Loucy (cell line): ENCODE data around the gene AVP.

Experiments used
- H2AFZ ChIP-seq: fragments of 200-600 bp; sonication (generic); 2 replicates; pipeline ENCODE4 v1.6.0; 2016; ENCODE audit warnings: antibody characterized with exemption, mild to moderate bottlenecking, low read length, moderate library complexity
- H3F3A ChIP-seq: fragments of 200-600 bp; 2 replicates; pipeline ENCODE4 v1.6.0; 2016; ENCODE audit warnings: antibody characterized with exemption, low read depth, mild to moderate bottlenecking
- H3K27me3 ChIP-seq: fragments of 200-600 bp; sonication (generic); 2 replicates; pipeline ENCODE4 v1.6.1; 2014; ENCODE audit warnings: low read length, mild to moderate bottlenecking; ENCODE audit not compliant: insufficient read depth, poor library complexity, severe bottlenecking
- H3K36me3 ChIP-seq: fragments of 200-600 bp; sonication (generic); 2 replicates; pipeline ENCODE4 v1.6.1; 2016; ENCODE audit warnings: low read length; ENCODE audit not compliant: insufficient read depth
- H3K4me1 ChIP-seq: fragments of 200-600 bp; sonication (generic); 2 replicates; pipeline ENCODE4 v1.5.1; 2014; ENCODE audit warnings: low read length, mild to moderate bottlenecking; ENCODE audit not compliant: insufficient read depth, poor library complexity, severe bottlenecking
- H3K4me2 ChIP-seq: fragments of 200-600 bp; sonication (generic); 2 replicates; pipeline ENCODE4 v1.6.0; 2014; ENCODE audit warnings: antibody characterized with exemption, low read length, low read depth, mild to moderate bottlenecking; ENCODE audit not compliant: poor library complexity, severe bottlenecking
- H3K4me3 ChIP-seq: fragments of 200-600 bp; sonication (generic); 2 replicates; pipeline ENCODE4 v1.5.1; 2014; ENCODE audit warnings: low read length, mild to moderate bottlenecking, mixed read lengths; ENCODE audit not compliant: poor library complexity, severe bottlenecking
- H3K79me2 ChIP-seq: fragments of 200-600 bp; sonication (generic); 2 replicates; pipeline ENCODE4 v1.6.1; 2014; ENCODE audit warnings: low read length; ENCODE audit not compliant: insufficient read depth
- H3K9ac ChIP-seq: fragments of 200-600 bp; sonication (generic); 2 replicates; pipeline ENCODE4 v1.6.0; 2014; ENCODE audit warnings: mild to moderate bottlenecking, low read depth, low read length, moderate library complexity; ENCODE audit not compliant: poor library complexity, severe bottlenecking
- H3K9me2 ChIP-seq: fragments of 200-600 bp; sonication (generic); replicated peaks from 2 replicates; pipeline ENCODE4 v1.6.1; 2016; ENCODE audit warnings: low read depth, low read length, mixed read lengths
- H3K9me3 ChIP-seq: fragments of 200-600 bp; sonication (generic); 2 replicates; pipeline ENCODE4 v1.6.1; 2014; ENCODE audit warnings: mild to moderate bottlenecking, antibody characterized with exemption, low read length, low read depth; ENCODE audit not compliant: insufficient read depth
- H4K20me1 ChIP-seq: fragments of 200-600 bp; sonication (generic); 2 replicates; pipeline ENCODE4 v1.6.0; 2014; ENCODE audit warnings: antibody characterized with exemption, low read length, mild to moderate bottlenecking; ENCODE audit not compliant: insufficient read depth, poor library complexity, severe bottlenecking
- EZH2phosphoT487 ChIP-seq: fragments of 200-600 bp; IDR thresholded peaks from 2 replicates; pipeline ENCODE4 v1.6.1; 2018; ENCODE audit warnings: antibody characterized with exemption, mild to moderate bottlenecking, moderate library complexity, borderline replicate concordance
- TF ChIP-seq, protein P1 (sequence below): fragments of 200-600 bp; sonication (generic); conservative IDR thresholded peaks from 2 replicates; pipeline ENCODE4 v1.5.1; 2014; ENCODE audit warnings: mild to moderate bottlenecking, antibody characterized with exemption, low read length

Gene AVP

DNA sequence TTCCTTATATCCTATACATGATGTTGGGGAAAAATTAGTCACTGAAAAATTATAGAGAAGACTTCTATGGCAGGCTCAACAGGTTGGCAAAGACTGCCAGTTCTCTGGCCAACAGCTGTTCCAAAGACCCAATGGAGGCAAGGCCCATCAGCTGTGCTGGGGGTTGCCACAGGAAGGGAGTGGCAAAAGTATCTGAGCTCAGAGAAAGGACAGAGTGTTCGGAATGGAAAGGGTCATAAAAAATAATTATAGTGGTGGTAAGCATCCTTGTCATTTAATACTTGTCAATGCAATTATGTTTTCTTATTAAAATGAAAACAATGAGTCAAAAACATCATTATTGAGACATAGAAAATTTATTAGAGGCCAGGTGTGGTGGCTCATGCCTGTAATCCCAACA, 39.0 kb upstream of the AVP start:
- no peak overlapping the region for H3K4me3 ChIP-seq
- H3K4me1 ChIP-seq, result peaks cover 12% of the 10 kb centered on the region
- TF ChIP-seq EZH2phosphoT487, result no peak
- TF ChIP-seq, protein P1, sequence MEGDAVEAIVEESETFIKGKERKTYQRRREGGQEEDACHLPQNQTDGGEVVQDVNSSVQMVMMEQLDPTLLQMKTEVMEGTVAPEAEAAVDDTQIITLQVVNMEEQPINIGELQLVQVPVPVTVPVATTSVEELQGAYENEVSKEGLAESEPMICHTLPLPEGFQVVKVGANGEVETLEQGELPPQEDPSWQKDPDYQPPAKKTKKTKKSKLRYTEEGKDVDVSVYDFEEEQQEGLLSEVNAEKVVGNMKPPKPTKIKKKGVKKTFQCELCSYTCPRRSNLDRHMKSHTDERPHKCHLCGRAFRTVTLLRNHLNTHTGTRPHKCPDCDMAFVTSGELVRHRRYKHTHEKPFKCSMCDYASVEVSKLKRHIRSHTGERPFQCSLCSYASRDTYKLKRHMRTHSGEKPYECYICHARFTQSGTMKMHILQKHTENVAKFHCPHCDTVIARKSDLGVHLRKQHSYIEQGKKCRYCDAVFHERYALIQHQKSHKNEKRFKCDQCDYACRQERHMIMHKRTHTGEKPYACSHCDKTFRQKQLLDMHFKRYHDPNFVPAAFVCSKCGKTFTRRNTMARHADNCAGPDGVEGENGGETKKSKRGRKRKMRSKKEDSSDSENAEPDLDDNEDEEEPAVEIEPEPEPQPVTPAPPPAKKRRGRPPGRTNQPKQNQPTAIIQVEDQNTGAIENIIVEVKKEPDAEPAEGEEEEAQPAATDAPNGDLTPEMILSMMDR, result no peak
- H4K20me1 ChIP-seq, result no peaks in the 10 kb centered on the region
- no peaks in the 10 kb centered on the region for H3K9me2 ChIP-seq
- H3K27me3 ChIP-seq, result no peaks in the 10 kb centered on the region
- no peaks in the 10 kb centered on the region for H3K9me3 ChIP-seq
- H3K4me2 ChIP-seq, result no peak overlapping the region
- H3K79me2 ChIP-seq, result no peaks in the 10 kb centered on the region
- H3K9ac ChIP-seq, result no peak overlapping the region
- H2AFZ ChIP-seq, result no peak overlapping the region
- H3K36me3 ChIP-seq, result peaks cover 22% of the 10 kb centered on the region; the same call in 1 of the 2 replicates
- no peaks in the 10 kb centered on the region for H3F3A ChIP-seq

DNA sequence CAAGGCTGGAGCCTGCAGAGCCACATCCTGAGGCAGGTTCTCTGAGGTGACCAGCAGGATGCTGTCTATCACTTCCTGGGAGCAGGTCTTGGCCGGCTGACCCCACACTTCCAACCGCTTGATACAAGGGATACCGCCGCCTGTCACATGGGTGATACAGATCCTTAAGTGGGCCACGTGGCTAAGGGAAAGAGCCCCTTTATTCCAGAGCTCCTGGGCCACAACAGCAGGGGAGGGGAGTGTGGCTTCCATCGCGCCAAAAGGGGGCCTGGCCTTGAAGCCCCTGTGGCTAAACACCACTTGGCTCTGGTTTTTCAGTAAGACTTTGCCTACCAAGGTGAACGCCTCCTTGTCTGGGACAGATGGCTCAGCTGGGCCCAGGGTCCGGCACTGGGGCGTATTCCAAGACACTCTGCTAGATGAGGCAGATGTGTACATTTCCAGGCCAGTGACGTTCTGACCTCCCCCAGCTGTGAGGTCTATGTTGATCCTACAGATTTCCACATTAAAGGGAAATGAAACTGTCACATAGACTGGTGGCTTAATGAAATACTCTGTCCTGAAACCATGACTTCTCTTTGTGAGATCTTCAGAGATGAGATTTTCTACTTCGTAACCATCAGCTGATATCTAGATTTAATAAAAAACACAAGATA, 37.6 kb upstream of the AVP start:
- no peaks in the 10 kb centered on the region for H3K27me3 ChIP-seq
- H3K9me2 ChIP-seq, result no peaks in the 10 kb centered on the region
- H3K4me2 ChIP-seq, result no peak overlapping the region
- no peaks in the 10 kb centered on the region for H3K79me2 ChIP-seq
- H3F3A ChIP-seq, result no peaks in the 10 kb centered on the region
- no peak overlapping the region for H2AFZ ChIP-seq
- H3K4me3 ChIP-seq, result no peak overlapping the region
- H3K9me3 ChIP-seq, result no peaks in the 10 kb centered on the region
- peaks cover 22% of the 10 kb centered on the region; the same call in 1 of the 2 replicates for H3K36me3 ChIP-seq
- no peak overlapping the region for H3K9ac ChIP-seq
- H3K4me1 ChIP-seq, result peaks cover 6% of the 10 kb centered on the region
- no peak for TF ChIP-seq EZH2phosphoT487
- TF ChIP-seq, protein P1, result no peak
- no peaks in the 10 kb centered on the region for H4K20me1 ChIP-seq

DNA sequence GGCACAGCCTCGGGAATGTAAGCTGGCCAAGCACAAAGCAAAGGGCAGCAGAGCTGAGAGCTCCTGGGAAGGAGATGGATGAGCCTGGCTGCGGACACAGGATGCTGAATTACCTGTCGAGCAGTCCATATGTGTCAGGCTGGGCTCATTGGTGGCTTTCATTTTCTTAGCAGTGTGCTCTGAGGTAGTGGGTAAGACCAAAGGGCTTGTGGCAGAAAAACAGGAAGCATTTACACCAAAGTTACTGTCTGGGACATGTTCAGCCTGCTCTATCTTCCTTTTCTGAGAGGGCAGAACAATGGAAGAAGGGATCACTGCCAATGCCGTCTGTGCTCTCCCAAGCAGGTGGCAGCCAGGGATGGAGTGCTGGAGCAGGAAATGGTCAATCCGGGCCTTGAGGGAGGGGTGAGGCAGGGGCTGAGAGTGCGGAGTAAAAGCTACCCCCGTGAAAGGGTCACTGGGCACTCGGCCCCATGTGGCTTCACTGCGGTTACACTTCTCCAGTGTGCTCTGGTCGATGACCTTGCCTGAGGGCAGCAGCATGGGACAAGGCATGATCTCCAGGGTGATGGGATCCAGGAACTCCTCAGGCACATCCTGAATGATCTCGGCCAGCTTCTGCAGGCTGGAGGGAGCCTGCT, 36.9 kb upstream of the AVP start:
- no peaks in the 10 kb centered on the region for H4K20me1 ChIP-seq
- H3F3A ChIP-seq, result no peaks in the 10 kb centered on the region
- H3K27me3 ChIP-seq, result no peaks in the 10 kb centered on the region
- no peak for TF ChIP-seq EZH2phosphoT487
- no peaks in the 10 kb centered on the region for H3K9me2 ChIP-seq
- no peak overlapping the region for H2AFZ ChIP-seq
- H3K4me1 ChIP-seq, result peaks cover 6% of the 10 kb centered on the region
- no peaks in the 10 kb centered on the region for H3K9me3 ChIP-seq
- no peak overlapping the region for H3K9ac ChIP-seq
- no peaks in the 10 kb centered on the region for H3K79me2 ChIP-seq
- H3K36me3 ChIP-seq, result peaks cover 22% of the 10 kb centered on the region; the same call in 1 of the 2 replicates
- H3K4me3 ChIP-seq, result no peak overlapping the region
- no peak overlapping the region for H3K4me2 ChIP-seq
